SK-N-SH (cell line): ENCODE results near the gene LSP1. TPM values are rescaled to one million over a fixed set of nuclear protein-coding genes. Genes with fewer than 3 reads are reported as not detected.

ENCODE experiments used
- CTCF ChIA-PET: fragments of 300-600, 350-600 bp; formaldehyde crosslinking; extraction: SDS; loops from one replicate; lab custom pipeline; 2021; lab: Yijun Ruan, JAX
- POLR2A ChIA-PET: fragments of 350-600 bp; sonication (Branson Sonifier 250); formaldehyde crosslinking; extraction: SDS; loops from one replicate; lab custom pipeline; 2020; ENCODE audit warnings: antibody characterized with exemption, inconsistent platforms; lab: Yijun Ruan, JAX
- DNase-seq: peaks from one replicate; pipeline ENCODE4 v3.0.0; 2012
- H2AFZ ChIP-seq: fragments of 200-600 bp; sonication (generic); 2 replicates; pipeline ENCODE4 v1.8.1; 2016; ENCODE audit warnings: antibody characterized with exemption, mild to moderate bottlenecking, low read depth
- H3F3A ChIP-seq: fragments of 200-600 bp; sonication (generic); replicated peaks from 2 replicates; pipeline ENCODE3; 2016; ENCODE audit warnings: antibody characterized with exemption, mild to moderate bottlenecking; ENCODE audit not compliant: insufficient read depth
- H3K27ac ChIP-seq, 2 experiments: fragments of 200-500 bp in 1 of 2; fragments of 200-600 bp in 1 of 2; sonication (Bioruptor generic) in 1 of 2; sonication (generic), shearing (Covaris generic) in 1 of 2; 2 replicates each; pipeline versions ENCODE4 v1.5.1 to v1.6.1; 2014 to 2016; ENCODE audit warnings: low read depth in 2 of 2, inconsistent platforms in 1 of 2, low read length in 1 of 2, mild to moderate bottlenecking in 1 of 2, mixed read lengths in 1 of 2
- H3K27me3 ChIP-seq: fragments of 200-600 bp; sonication (generic), shearing (Covaris generic); 2 replicates; pipeline ENCODE4 v1.6.1; 2016; ENCODE audit warnings: mixed run types; ENCODE audit not compliant: insufficient read depth
- H3K36me3 ChIP-seq, 2 experiments: fragments of 200-500 bp in 1 of 2; fragments of 200-600 bp in 1 of 2; sonication (Bioruptor generic) in 1 of 2; sonication (generic) in 1 of 2; replicated peaks in 1 of 2; 2 replicates each; pipeline versions ENCODE3 to v1.5.1; 2014 to 2016; ENCODE audit warnings: low read length in 1 of 2, mild to moderate bottlenecking in 1 of 2; ENCODE audit not compliant: insufficient read depth in 2 of 2, control insufficient read depth in 1 of 2
- H3K4me1 ChIP-seq, 2 experiments: fragments of 200-500 bp in 1 of 2; fragments of 200-600 bp in 1 of 2; sonication (Bioruptor generic) in 1 of 2; sonication (generic), shearing (Covaris generic) in 1 of 2; 2 replicates each; pipeline versions ENCODE4 v1.5.1 to v1.6.1; 2014 to 2016; ENCODE audit warnings: low read depth in 1 of 2, low read length in 1 of 2, mixed run types in 1 of 2; ENCODE audit not compliant: insufficient read depth in 2 of 2, control insufficient read depth in 1 of 2
- H3K4me2 ChIP-seq: fragments of 200-600 bp; sonication (generic), shearing (Covaris generic); 2 replicates; pipeline ENCODE4 v1.6.1; 2017; ENCODE audit warnings: mixed run types
- H3K4me3 ChIP-seq, 2 experiments: fragments of 200-500 bp in 1 of 2; fragments of 200-600 bp in 1 of 2; sonication (Bioruptor generic) in 1 of 2; sonication (generic), shearing (Covaris generic) in 1 of 2; 2 replicates each; pipeline versions ENCODE4 v1.5.1 to v1.8.1; 2014 to 2016; ENCODE audit warnings: low read depth in 2 of 2, inconsistent platforms in 1 of 2, low read length in 1 of 2, mild to moderate bottlenecking in 1 of 2, mixed read lengths in 1 of 2, moderate library complexity in 1 of 2
- H3K79me2 ChIP-seq: fragments of 200-600 bp; sonication (generic); 2 replicates; pipeline ENCODE4 v1.8.1; 2017; ENCODE audit warnings: mild to moderate bottlenecking; ENCODE audit not compliant: insufficient read depth
- H3K9ac ChIP-seq: fragments of 200-600 bp; sonication (generic); 2 replicates; pipeline ENCODE4 v1.6.1; 2017; ENCODE audit warnings: mixed run types
- H3K9me2 ChIP-seq: fragments of 200-600 bp; sonication (generic); 2 replicates; pipeline ENCODE4 v1.6.1; 2017; ENCODE audit warnings: mixed run types
- H3K9me3 ChIP-seq: fragments of 200-600 bp; sonication (generic); 2 replicates; pipeline ENCODE4 v1.6.1; 2017; ENCODE audit warnings: mixed run types, mild to moderate bottlenecking, moderate library complexity
- H4K20me1 ChIP-seq: fragments of 200-600 bp; sonication (generic); 2 replicates; pipeline ENCODE4 v1.6.1; 2017; ENCODE audit warnings: mild to moderate bottlenecking, mixed run types; ENCODE audit not compliant: insufficient read depth
- EZH2phosphoT487 ChIP-seq: fragments of 200-600 bp; sonication (generic); IDR thresholded peaks from 2 replicates; pipeline ENCODE4 v1.6.1; 2017; ENCODE audit warnings: low read depth, mixed run types, mild to moderate bottlenecking, antibody characterized with exemption, moderate library complexity, borderline replicate concordance
- FOXJ3 ChIP-seq: sonication (generic); formaldehyde crosslinking; IDR thresholded peaks from 2 replicates; pipeline ENCODE4 v1.5.1; 2020; ENCODE audit warnings: mild to moderate bottlenecking, missing genetic modification reagents
- GABPA ChIP-seq: IDR thresholded peaks from 2 replicates; pipeline ENCODE4 v1.4.0; 2012; ENCODE audit warnings: low read depth, mild to moderate bottlenecking
- JUND ChIP-seq: IDR thresholded peaks from 2 replicates; pipeline ENCODE4 v1.4.0; 2012
- POLR2AphosphoS5 ChIP-seq: IDR thresholded peaks from 2 replicates; pipeline ENCODE4 v1.6.1; 2012; ENCODE audit warnings: low read depth, low read length
- RAD21 ChIP-seq: IDR thresholded peaks from 2 replicates; pipeline ENCODE4 v1.6.1; 2012; ENCODE audit warnings: mild to moderate bottlenecking, low read length
- RCOR1 ChIP-seq: fragments of 150-350 bp; IDR thresholded peaks from 2 replicates; pipeline ENCODE4 v1.6.1; 2017; ENCODE audit warnings: antibody characterized with exemption, low read length
- RXRA ChIP-seq: IDR thresholded peaks from 2 replicates; pipeline ENCODE4 v1.4.0; 2012; ENCODE audit warnings: low read depth, mild to moderate bottlenecking, borderline replicate concordance
- SMC3 ChIP-seq: IDR thresholded peaks from 2 replicates; pipeline ENCODE4 v1.6.1; 2012; ENCODE audit warnings: low read depth, low read length, improper control_type of control experiment
- TCF12 ChIP-seq: IDR thresholded peaks from 2 replicates; pipeline ENCODE4 v1.4.0; 2012
- TEAD4 ChIP-seq: IDR thresholded peaks from 2 replicates; pipeline ENCODE4 v1.4.0; 2012; ENCODE audit warnings: mild to moderate bottlenecking, borderline replicate concordance; ENCODE audit not compliant: insufficient read depth
- WGBS: methylation state at CpG from one replicate; pipeline ENCODE4 v1.1.6; 2017; ENCODE audit warnings: low lambda C conversion rate; 5-methylcytosine and 5-hydroxymethylcytosine counted together
- polyA plus RNA-seq, 3 experiments: library from polyadenylated mRNA; depleted of rRNA; stranded (reverse); fragments of >200 nt; gene quantifications; 2 replicates each; pipeline ENCODE4 v1.2.3, GENCODE V29; 2012
- TF ChIP-seq, protein P1 (sequence below): IDR thresholded peaks from 2 replicates; pipeline ENCODE4 v1.4.0; 2012; ENCODE audit warnings: low read depth, borderline replicate concordance
- TF ChIP-seq, protein P2 (sequence below): IDR thresholded peaks from 2 replicates; pipeline ENCODE4; 2012
- TF ChIP-seq, protein P3 (sequence below): fragments of 150-350 bp; IDR thresholded peaks from 2 replicates; pipeline ENCODE4 v1.6.1; 2017; ENCODE audit warnings: antibody characterized with exemption, low read length, low read depth, borderline replicate concordance
- TF ChIP-seq, protein P4 (sequence below): IDR thresholded peaks from 2 replicates; pipeline ENCODE4 v1.6.1; 2012; ENCODE audit warnings: mild to moderate bottlenecking, low read depth, low read length, moderate library complexity
- TF ChIP-seq, protein P5 (sequence below): fragments of 150-350 bp; IDR thresholded peaks from 2 replicates; pipeline ENCODE4 v1.6.1; 2016; ENCODE audit warnings: mild to moderate bottlenecking, low read depth, low read length
- TF ChIP-seq, protein P6 (sequence below): fragments of 200-600 bp; sonication (generic); IDR thresholded peaks from 2 replicates; pipeline ENCODE4 v1.6.1; 2017; ENCODE audit warnings: antibody characterized with exemption, mild to moderate bottlenecking, moderate library complexity

LSP1 gene
- polyA plus RNA-seq, 1 of the 3 experiments (the other 2 are of a cell fraction), result 0.38 TPM

DNA sequence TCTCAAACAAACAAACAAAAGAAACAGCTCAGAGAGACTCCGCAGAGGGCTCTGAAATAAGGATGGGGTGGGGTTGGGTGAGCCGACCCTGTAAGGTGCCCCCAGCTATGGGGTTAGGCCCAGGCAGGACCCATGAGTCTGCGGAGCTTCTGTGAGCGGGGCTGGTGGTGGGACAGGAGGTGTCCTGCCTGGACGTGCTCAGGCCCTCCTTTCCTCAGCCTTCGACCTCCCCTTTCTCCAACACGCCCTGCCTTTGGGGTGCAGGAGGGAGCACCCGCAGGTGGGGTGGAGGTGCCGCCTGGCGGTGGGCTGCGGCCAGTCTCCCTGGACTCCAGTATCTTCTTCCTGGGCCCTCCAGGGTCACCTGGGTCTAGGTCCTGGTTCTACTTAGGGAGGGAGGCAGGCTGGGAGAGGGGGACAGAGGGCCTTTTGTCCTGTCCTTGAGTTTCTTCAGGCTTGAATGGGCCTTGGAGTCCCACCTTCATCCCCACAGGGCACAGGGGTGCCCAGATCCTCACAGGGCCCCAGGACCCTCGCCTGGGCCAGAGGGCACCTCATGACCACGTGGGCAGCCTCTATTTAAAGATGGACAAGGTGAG, 26.6 kb downstream of the LSP1 start:
- Histone ChIP-seq H3K9me3 (no peaks in the 10 kb centered on the region), H3F3A (no peaks in the 10 kb centered on the region), H3K4me3 (no peak overlapping the region), H3K9ac (no peak overlapping the region), H2AFZ (no peak overlapping the region), H3K79me2 (no peaks in the 10 kb centered on the region), H4K20me1 (no peaks in the 10 kb centered on the region), H3K4me2 (no peak overlapping the region), H3K9me2 (no peaks in the 10 kb centered on the region), H3K4me1 (peaks cover 0 to 47% of the 10 kb centered on the region in 2 experiments; a peak in 2 of 4 replicates), H3K27me3 (no peaks in the 10 kb centered on the region), H3K36me3 (no peaks in the 10 kb centered on the region), H3K27ac (no peak overlapping the region; a peak in 1 of 4 replicates)
- WGBS, result 80% methylated on average over 11 of the region's 13 CpGs
- CTCF ChIA-PET, result interaction anchor here (0.9 to 5.2 kb wide), 9 partner anchors 32 to 277 kb away, joined by 3 to 49 read pairs (median 4); no protein-coding TSS in a partner anchor
- POLR2A ChIA-PET, result interaction anchor here (1.2 kb wide), 1 partner anchor 118 kb away, joined by 4 read pairs; the partner anchor contains the start of gene H19
- DNase-seq, result peak; percentile 17
- TF ChIP-seq SMC3 (no peak), POLR2AphosphoS5 (no peak), JUND (no peak), TEAD4 (no peak), RXRA (no peak), GABPA (no peak), RAD21 (no peak), TCF12 (no peak), RCOR1 (no peak), FOXJ3 (CRISPR knock-in tag) (no peak), EZH2phosphoT487 (no peak)
- TF ChIP-seq, protein P1, sequence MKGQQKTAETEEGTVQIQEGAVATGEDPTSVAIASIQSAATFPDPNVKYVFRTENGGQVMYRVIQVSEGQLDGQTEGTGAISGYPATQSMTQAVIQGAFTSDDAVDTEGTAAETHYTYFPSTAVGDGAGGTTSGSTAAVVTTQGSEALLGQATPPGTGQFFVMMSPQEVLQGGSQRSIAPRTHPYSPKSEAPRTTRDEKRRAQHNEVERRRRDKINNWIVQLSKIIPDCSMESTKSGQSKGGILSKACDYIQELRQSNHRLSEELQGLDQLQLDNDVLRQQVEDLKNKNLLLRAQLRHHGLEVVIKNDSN, result no peak
- TF ChIP-seq, protein P2, sequence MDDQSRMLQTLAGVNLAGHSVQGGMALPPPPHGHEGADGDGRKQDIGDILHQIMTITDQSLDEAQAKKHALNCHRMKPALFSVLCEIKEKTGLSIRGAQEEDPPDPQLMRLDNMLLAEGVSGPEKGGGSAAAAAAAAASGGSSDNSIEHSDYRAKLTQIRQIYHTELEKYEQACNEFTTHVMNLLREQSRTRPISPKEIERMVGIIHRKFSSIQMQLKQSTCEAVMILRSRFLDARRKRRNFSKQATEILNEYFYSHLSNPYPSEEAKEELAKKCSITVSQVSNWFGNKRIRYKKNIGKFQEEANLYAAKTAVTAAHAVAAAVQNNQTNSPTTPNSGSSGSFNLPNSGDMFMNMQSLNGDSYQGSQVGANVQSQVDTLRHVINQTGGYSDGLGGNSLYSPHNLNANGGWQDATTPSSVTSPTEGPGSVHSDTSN, result no peak
- TF ChIP-seq, protein P3, sequence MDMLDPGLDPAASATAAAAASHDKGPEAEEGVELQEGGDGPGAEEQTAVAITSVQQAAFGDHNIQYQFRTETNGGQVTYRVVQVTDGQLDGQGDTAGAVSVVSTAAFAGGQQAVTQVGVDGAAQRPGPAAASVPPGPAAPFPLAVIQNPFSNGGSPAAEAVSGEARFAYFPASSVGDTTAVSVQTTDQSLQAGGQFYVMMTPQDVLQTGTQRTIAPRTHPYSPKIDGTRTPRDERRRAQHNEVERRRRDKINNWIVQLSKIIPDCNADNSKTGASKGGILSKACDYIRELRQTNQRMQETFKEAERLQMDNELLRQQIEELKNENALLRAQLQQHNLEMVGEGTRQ, result no peak
- TF ChIP-seq, protein P4, sequence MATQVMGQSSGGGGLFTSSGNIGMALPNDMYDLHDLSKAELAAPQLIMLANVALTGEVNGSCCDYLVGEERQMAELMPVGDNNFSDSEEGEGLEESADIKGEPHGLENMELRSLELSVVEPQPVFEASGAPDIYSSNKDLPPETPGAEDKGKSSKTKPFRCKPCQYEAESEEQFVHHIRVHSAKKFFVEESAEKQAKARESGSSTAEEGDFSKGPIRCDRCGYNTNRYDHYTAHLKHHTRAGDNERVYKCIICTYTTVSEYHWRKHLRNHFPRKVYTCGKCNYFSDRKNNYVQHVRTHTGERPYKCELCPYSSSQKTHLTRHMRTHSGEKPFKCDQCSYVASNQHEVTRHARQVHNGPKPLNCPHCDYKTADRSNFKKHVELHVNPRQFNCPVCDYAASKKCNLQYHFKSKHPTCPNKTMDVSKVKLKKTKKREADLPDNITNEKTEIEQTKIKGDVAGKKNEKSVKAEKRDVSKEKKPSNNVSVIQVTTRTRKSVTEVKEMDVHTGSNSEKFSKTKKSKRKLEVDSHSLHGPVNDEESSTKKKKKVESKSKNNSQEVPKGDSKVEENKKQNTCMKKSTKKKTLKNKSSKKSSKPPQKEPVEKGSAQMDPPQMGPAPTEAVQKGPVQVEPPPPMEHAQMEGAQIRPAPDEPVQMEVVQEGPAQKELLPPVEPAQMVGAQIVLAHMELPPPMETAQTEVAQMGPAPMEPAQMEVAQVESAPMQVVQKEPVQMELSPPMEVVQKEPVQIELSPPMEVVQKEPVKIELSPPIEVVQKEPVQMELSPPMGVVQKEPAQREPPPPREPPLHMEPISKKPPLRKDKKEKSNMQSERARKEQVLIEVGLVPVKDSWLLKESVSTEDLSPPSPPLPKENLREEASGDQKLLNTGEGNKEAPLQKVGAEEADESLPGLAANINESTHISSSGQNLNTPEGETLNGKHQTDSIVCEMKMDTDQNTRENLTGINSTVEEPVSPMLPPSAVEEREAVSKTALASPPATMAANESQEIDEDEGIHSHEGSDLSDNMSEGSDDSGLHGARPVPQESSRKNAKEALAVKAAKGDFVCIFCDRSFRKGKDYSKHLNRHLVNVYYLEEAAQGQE, result no peak
- TF ChIP-seq, protein P5, sequence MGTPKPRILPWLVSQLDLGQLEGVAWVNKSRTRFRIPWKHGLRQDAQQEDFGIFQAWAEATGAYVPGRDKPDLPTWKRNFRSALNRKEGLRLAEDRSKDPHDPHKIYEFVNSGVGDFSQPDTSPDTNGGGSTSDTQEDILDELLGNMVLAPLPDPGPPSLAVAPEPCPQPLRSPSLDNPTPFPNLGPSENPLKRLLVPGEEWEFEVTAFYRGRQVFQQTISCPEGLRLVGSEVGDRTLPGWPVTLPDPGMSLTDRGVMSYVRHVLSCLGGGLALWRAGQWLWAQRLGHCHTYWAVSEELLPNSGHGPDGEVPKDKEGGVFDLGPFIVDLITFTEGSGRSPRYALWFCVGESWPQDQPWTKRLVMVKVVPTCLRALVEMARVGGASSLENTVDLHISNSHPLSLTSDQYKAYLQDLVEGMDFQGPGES, result no peak
- TF ChIP-seq, protein P6, sequence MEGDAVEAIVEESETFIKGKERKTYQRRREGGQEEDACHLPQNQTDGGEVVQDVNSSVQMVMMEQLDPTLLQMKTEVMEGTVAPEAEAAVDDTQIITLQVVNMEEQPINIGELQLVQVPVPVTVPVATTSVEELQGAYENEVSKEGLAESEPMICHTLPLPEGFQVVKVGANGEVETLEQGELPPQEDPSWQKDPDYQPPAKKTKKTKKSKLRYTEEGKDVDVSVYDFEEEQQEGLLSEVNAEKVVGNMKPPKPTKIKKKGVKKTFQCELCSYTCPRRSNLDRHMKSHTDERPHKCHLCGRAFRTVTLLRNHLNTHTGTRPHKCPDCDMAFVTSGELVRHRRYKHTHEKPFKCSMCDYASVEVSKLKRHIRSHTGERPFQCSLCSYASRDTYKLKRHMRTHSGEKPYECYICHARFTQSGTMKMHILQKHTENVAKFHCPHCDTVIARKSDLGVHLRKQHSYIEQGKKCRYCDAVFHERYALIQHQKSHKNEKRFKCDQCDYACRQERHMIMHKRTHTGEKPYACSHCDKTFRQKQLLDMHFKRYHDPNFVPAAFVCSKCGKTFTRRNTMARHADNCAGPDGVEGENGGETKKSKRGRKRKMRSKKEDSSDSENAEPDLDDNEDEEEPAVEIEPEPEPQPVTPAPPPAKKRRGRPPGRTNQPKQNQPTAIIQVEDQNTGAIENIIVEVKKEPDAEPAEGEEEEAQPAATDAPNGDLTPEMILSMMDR, result no peak
